OCI-M1 (cell line): Measurements from ENCODE around the gene EIF4G3.
A peak's percentile ranks its signal among the peaks of the same experiment; 100 is the strongest.
"Not testable (repeated sequence)": the region's sequence is repeated elsewhere in the genome, so short reads cannot be mapped to it uniquely, and the experiment has no call there.

Source experiments
- DNase-seq: peaks from one replicate; lab custom pipeline; 2025; lab: John Stamatoyannopoulos, UW

Gene EIF4G3

GRCh38 chr1:20875198-20875973 is 301.3 kb downstream of the EIF4G3 start:
- DNase-seq, result no peak

- no peak for DNase-seq
Observed at GRCh38 chr1:20873311-20873710, 303.4 kb downstream of the EIF4G3 start.

GRCh38 chr1:20871419-20871818 is 305.3 kb downstream of the EIF4G3 start:
- DNase-seq, result no peak

GRCh38 chr1:20870718-20871117 is 306.0 kb downstream of the EIF4G3 start:
- DNase-seq, result no peak

GRCh38 chr1:20868263-20868662 is 308.4 kb downstream of the EIF4G3 start:
- DNase-seq, result no peak

GRCh38 chr1:20867847-20868246 is 308.9 kb downstream of the EIF4G3 start:
- no peak for DNase-seq

GRCh38 chr1:20867062-20867461 is 309.6 kb downstream of the EIF4G3 start:
- peak; percentile 21 for DNase-seq

- no peak for DNase-seq
Observed at GRCh38 chr1:20865001-20865400, 311.7 kb downstream of the EIF4G3 start.

GRCh38 chr1:20854529-20854928 is 322.2 kb downstream of the EIF4G3 start:
- DNase-seq, result no peak

GRCh38 chr1:20851791-20852190 is 324.9 kb downstream of the EIF4G3 start:
- DNase-seq, result not testable (repeated sequence)

- DNase-seq, result no peak
Observed at GRCh38 chr1:20850021-20850420, 326.7 kb downstream of the EIF4G3 start.

- no peak for DNase-seq
Observed at GRCh38 chr1:20849100-20849499, 327.6 kb downstream of the EIF4G3 start.

GRCh38 chr1:20848162-20848561 is 328.5 kb downstream of the EIF4G3 start:
- no peak for DNase-seq

- no peak for DNase-seq
Observed at GRCh38 chr1:20847611-20848080, 329.1 kb downstream of the EIF4G3 start.

- no peak for DNase-seq
Observed at GRCh38 chr1:20846461-20847374, 330.0 kb downstream of the EIF4G3 start.

GRCh38 chr1:20840731-20841130 is 336.0 kb downstream of the EIF4G3 start:
- DNase-seq, result peak; percentile 65

- no peak for DNase-seq
Observed at GRCh38 chr1:20837554-20838192, 339.0 kb downstream of the EIF4G3 start.

GRCh38 chr1:20836230-20836629 is 340.5 kb downstream of the EIF4G3 start:
- no peak for DNase-seq

GRCh38 chr1:20834780-20835179 is 341.9 kb downstream of the EIF4G3 start:
- DNase-seq, result no peak

- DNase-seq, result no peak
Observed at GRCh38 chr1:20834192-20834591, 342.5 kb downstream of the EIF4G3 start.

GRCh38 chr1:20830378-20830777 is 346.3 kb downstream of the EIF4G3 start:
- no peak for DNase-seq

- DNase-seq, result no peak
Observed at GRCh38 chr1:20829946-20830345, 346.8 kb downstream of the EIF4G3 start.
